ENCODE data around the gene GLIS2. TPM values are rescaled to one million over a fixed set of nuclear protein-coding genes. Genes with fewer than 3 reads are reported as not detected.

GLIS2 gene
- total and polyA plus RNA-seq, 4 donors = 0.68 to 1.4 (median 1.1) TPM

GRCh38 chr16:4376126-4376892, 60.4 kb downstream of the GLIS2 start (continued):
- TF ChIP-seq REST (IDR thresholded peaks at IDR 0.05) (no peak), SP1 (IDR thresholded peaks at IDR 0.05) (peak; percentile 50), RXRA (IDR thresholded peaks at IDR 0.05) (peak in 1 of 2 donors; percentile 56), HNF4G (IDR thresholded peaks at IDR 0.05) (no peak)

GRCh38 chr16:4376893-4377572, 61.2 kb downstream of the GLIS2 start:
- H3K36me3 ChIP-seq (ENCODE audit: control insufficient read depth in 4 of 4, insufficient read depth in 3 of 4, low read depth in 1 of 4, low read length in 3 of 4) = peaks cover 0 to 12% (median 4%) of the 10 kb centered on the region in 4 donors
- TF ChIP-seq TAF1 (conservative IDR thresholded peaks at IDR 0.05) (no peak), RAD21 (IDR thresholded peaks at IDR 0.05) (no peak), YY1 (IDR thresholded peaks at IDR 0.05) (no peak), GABPA (IDR thresholded peaks at IDR 0.05 in 1 of 2, conservative IDR thresholded peaks at IDR 0.05 in 1 of 2) (no peak), FOXA2 (IDR thresholded peaks at IDR 0.05) (no peak), HNF4A (conservative IDR thresholded peaks at IDR 0.05) (no peak), CTCF (IDR thresholded peaks at IDR 0.05; ENCODE audit: low read depth, low read length, missing input control) (no peak), SP1 (IDR thresholded peaks at IDR 0.05) (no peak), JUND (IDR thresholded peaks at IDR 0.05) (no peak), MAX (IDR thresholded peaks at IDR 0.05) (no peak), FOXA1 (IDR thresholded peaks at IDR 0.05) (no peak), RXRA (IDR thresholded peaks at IDR 0.05) (no peak), REST (IDR thresholded peaks at IDR 0.05) (no peak)
- 48% methylated on average over 27 of the region's 27 CpGs for WGBS
- peak overlapping the region; percentile 87 to 95 for H3K27ac ChIP-seq (ENCODE audit: low read depth in 1 of 2, low read length in 2 of 2)
- DNase-seq (ENCODE audit: low spot score) = no peak
- H3K9ac ChIP-seq (ENCODE audit: low read depth in 1 of 2, low read length in 2 of 2) = no peak overlapping the region
- peak overlapping the region in 1 of 3 donors; percentile 0 for H3K4me3 ChIP-seq (ENCODE audit: low read depth in 1 of 3, low read length in 3 of 3)
- H3K4me1 ChIP-seq (ENCODE audit: control insufficient read depth in 4 of 4, insufficient read depth in 4 of 4, low read length in 3 of 4) = peaks cover 22 to 80% (median 59%) of the 10 kb centered on the region in 4 donors
- H3K9me3 ChIP-seq (ENCODE audit: control insufficient read depth in 4 of 4, low read length in 3 of 4) = no peaks in the 10 kb centered on the region
- H3K27me3 ChIP-seq (ENCODE audit: control insufficient read depth in 4 of 4, insufficient read depth in 4 of 4, low read length in 3 of 4) = no peaks in the 10 kb centered on the region

Measured in liver (tissue), 9 donors.